Chondrocyte (in vitro differentiated cells): Measurements from ENCODE around the gene ECE1. TPM values are rescaled to one million over a fixed set of nuclear protein-coding genes. Genes with fewer than 3 reads are reported as not detected.
"Not testable (repeated sequence)": the region's sequence is repeated elsewhere in the genome, so short reads cannot be mapped to it uniquely, and the experiment has no call there.

Source experiments
- DNase-seq: peaks from one replicate; pipeline ENCODE4 v3.0.0; 2021; ENCODE audit warnings: mixed read lengths, low spot score
- H3K27ac Mint-ChIP-seq: one replicate; pipeline ENCODE4 v1.8.0; 2021; ENCODE audit warnings: mild to moderate bottlenecking, moderate library complexity, mixed read lengths; ENCODE audit not compliant: unreplicated experiment
- H3K27me3 Mint-ChIP-seq: 2 replicates; pipeline ENCODE4 v1.8.0; 2021; ENCODE audit warnings: low read depth, mixed read lengths
- H3K36me3 Mint-ChIP-seq: 2 replicates; pipeline ENCODE4 v1.8.0; 2021; ENCODE audit warnings: low read depth, mixed read lengths
- H3K4me1 Mint-ChIP-seq: 2 replicates; pipeline ENCODE4 v1.8.0; 2021; ENCODE audit warnings: low read depth, mild to moderate bottlenecking, mixed read lengths
- H3K4me3 Mint-ChIP-seq: one replicate; pipeline ENCODE4 v1.8.0; 2021; ENCODE audit warnings: mild to moderate bottlenecking, moderate library complexity, mixed read lengths; ENCODE audit not compliant: unreplicated experiment
- H3K9me3 Mint-ChIP-seq: 2 replicates; pipeline ENCODE4 v1.8.0; 2021; ENCODE audit warnings: low read depth, mixed read lengths
- total RNA-seq: library from RNA; stranded (reverse); gene quantifications from 3 replicates; pipeline ENCODE4 v1.2.1, GENCODE V29; 2021
- TF ChIP-seq, protein P1 (sequence below): fragments of 200-600 bp; sonication (generic); IDR thresholded peaks from 2 replicates; pipeline ENCODE4 v1.5.0; 2021; ENCODE audit warnings: antibody characterized with exemption, mild to moderate bottlenecking, moderate library complexity

Gene ECE1
- total RNA-seq, 1 donor from 2014 or later = 98.5 TPM

DNA sequence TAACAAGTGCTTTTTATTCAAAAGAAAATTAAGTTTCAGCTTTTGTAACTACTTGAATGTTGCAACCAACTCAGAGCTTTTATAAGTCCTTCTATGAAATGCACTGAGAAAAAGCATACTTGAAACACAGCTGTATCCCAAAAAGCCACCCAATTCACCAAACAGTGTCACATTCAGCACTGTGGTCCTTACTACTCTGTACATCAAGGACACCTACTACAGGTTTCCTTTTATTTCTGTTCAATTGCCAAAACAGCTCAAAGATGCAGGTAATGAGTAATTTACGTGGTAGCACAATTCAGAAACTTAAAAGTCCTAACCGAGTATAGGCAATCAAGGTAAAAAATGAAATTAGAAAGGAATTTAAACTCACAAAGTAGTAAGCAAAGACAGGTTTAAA is 116.0 kb downstream of the ECE1 start:
- H3K27me3 Mint-ChIP-seq = no peaks in the 10 kb centered on the region
- no peaks in the 10 kb centered on the region for H3K9me3 Mint-ChIP-seq
- no peaks in the 10 kb centered on the region for H3K36me3 Mint-ChIP-seq
- peak overlapping the region; percentile 71 for H3K4me3 Mint-ChIP-seq
- H3K4me1 Mint-ChIP-seq = peaks cover 48% of the 10 kb centered on the region
- H3K27ac Mint-ChIP-seq = peak overlapping the region; percentile 76
- DNase-seq = no peak
- TF ChIP-seq, protein P1, sequence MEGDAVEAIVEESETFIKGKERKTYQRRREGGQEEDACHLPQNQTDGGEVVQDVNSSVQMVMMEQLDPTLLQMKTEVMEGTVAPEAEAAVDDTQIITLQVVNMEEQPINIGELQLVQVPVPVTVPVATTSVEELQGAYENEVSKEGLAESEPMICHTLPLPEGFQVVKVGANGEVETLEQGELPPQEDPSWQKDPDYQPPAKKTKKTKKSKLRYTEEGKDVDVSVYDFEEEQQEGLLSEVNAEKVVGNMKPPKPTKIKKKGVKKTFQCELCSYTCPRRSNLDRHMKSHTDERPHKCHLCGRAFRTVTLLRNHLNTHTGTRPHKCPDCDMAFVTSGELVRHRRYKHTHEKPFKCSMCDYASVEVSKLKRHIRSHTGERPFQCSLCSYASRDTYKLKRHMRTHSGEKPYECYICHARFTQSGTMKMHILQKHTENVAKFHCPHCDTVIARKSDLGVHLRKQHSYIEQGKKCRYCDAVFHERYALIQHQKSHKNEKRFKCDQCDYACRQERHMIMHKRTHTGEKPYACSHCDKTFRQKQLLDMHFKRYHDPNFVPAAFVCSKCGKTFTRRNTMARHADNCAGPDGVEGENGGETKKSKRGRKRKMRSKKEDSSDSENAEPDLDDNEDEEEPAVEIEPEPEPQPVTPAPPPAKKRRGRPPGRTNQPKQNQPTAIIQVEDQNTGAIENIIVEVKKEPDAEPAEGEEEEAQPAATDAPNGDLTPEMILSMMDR = no peak

GRCh38 chr1:21173096-21173495 is 117.2 kb downstream of the ECE1 start:
- not testable (repeated sequence) for H3K9me3 Mint-ChIP-seq, DNase-seq, H3K27ac Mint-ChIP-seq, H3K36me3 Mint-ChIP-seq, H3K4me3 Mint-ChIP-seq, H3K27me3 Mint-ChIP-seq
- H3K4me1 Mint-ChIP-seq = peaks cover 48% of the 10 kb centered on the region

GRCh38 chr1:21170837-21171236 is 119.4 kb downstream of the ECE1 start:
- not testable (repeated sequence) for H3K36me3 Mint-ChIP-seq, H3K27me3 Mint-ChIP-seq, H3K9me3 Mint-ChIP-seq, H3K4me3 Mint-ChIP-seq, DNase-seq
- Mint-ChIP-seq H3K4me1 (peaks cover 44% of the 10 kb centered on the region), H3K27ac (peak overlapping the region; percentile 57)

DNA sequence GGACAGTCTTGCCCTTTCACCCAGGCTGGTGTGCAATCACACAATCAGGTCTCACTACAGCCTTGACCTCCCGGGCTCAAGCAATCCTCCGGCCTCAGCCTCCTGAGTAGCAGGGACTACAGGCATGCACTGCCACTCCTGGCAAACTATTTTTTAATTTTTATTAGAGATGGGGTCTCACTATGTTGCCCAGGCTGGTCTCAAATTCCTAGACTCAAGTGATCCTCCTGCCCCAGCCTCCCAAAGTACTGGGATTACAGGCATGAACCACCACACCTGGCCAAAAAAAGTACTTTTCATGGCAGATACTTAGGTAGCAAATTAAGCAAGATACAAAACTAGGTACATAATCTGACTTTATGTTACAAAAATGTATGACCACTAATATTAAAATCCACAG is 121.8 kb downstream of the ECE1 start:
- H3K27me3 Mint-ChIP-seq = no peaks in the 10 kb centered on the region
- no peak for DNase-seq
- H3K27ac Mint-ChIP-seq = no peak overlapping the region
- peaks cover 29% of the 10 kb centered on the region for H3K4me1 Mint-ChIP-seq
- peaks cover 9% of the 10 kb centered on the region for H3K36me3 Mint-ChIP-seq
- no peaks in the 10 kb centered on the region for H3K9me3 Mint-ChIP-seq
- TF ChIP-seq, protein P1 = no peak
- H3K4me3 Mint-ChIP-seq = no peak overlapping the region

Other genes with a start within 250 kb of the ECE1 start
- gene EIF4G3, start 113.6 kb downstream of the ECE1 start, total RNA-seq = 56.6 to 81.1 TPM (median 59.9 TPM) in 3 replicates
- 15.0 to 18.5 TPM (median 16.3 TPM) in 3 replicates for gene NBPF3, start 149.7 kb upstream of the ECE1 start, total RNA-seq
- gene ALPL, start 219.0 kb upstream of the ECE1 start, total RNA-seq = 17.6 to 37.0 TPM (median 19.2 TPM) in 3 replicates